ENCODE data around the gene VPS16.

The VPS16 gene

GRCh38 chr20:2836035-2836434, 4.5 kb upstream of the VPS16 start:
- DNase-seq = no peak

- DNase-seq = no peak
These were observed 3.2 kb upstream of the VPS16 start for GRCh38 chr20:2837221-2837960.

- no peak for DNase-seq
These were observed 2.3 kb upstream of the VPS16 start for GRCh38 chr20:2838170-2838797.

GRCh38 chr20:2838847-2839671, 1.5 kb upstream of the VPS16 start:
- DNase-seq = no peak

- DNase-seq = no peak
These were observed 810 bp upstream of the VPS16 start for GRCh38 chr20:2839732-2840137.

GRCh38 chr20:2840967-2841531, 504 bp downstream of the VPS16 start:
- DNase-seq = peak; percentile 38

GRCh38 chr20:2845607-2846006, 5.1 kb downstream of the VPS16 start:
- DNase-seq = no peak

- DNase-seq = no peak
These were observed 6.2 kb downstream of the VPS16 start for GRCh38 chr20:2846698-2847097.

GRCh38 chr20:2847802-2848201, 7.3 kb downstream of the VPS16 start:
- no peak for DNase-seq

- no peak for DNase-seq
These were observed 9.0 kb downstream of the VPS16 start for GRCh38 chr20:2849529-2849928.

- DNase-seq = no peak
These were observed 10.5 kb downstream of the VPS16 start for GRCh38 chr20:2851086-2851485.

- no peak for DNase-seq
These were observed 18.0 kb downstream of the VPS16 start for GRCh38 chr20:2858591-2858990.

GRCh38 chr20:2859330-2860121, 19.0 kb downstream of the VPS16 start:
- DNase-seq = no peak

GRCh38 chr20:2864626-2865025, 24.1 kb downstream of the VPS16 start:
- no peak for DNase-seq

- no peak for DNase-seq
These were observed 24.6 kb downstream of the VPS16 start for GRCh38 chr20:2865101-2865500.

GRCh38 chr20:2865630-2866029, 25.1 kb downstream of the VPS16 start:
- no peak for DNase-seq

- no peak for DNase-seq
These were observed 25.7 kb downstream of the VPS16 start for GRCh38 chr20:2866236-2866635.

GRCh38 chr20:2867081-2867864, 26.7 kb downstream of the VPS16 start:
- no peak for DNase-seq

- no peak for DNase-seq
These were observed 28.8 kb downstream of the VPS16 start for GRCh38 chr20:2869381-2869780.

- no peak for DNase-seq
These were observed 30.5 kb downstream of the VPS16 start for GRCh38 chr20:2871111-2871465.

- DNase-seq = no peak
These were observed 31.3 kb downstream of the VPS16 start for GRCh38 chr20:2871661-2872458.

All from T1000 (cell line).